Kidney (tissue), 14 donors: ENCODE measurements around the gene ZFX. TPM values are rescaled to one million over a fixed set of nuclear protein-coding genes. Genes with fewer than 3 reads are reported as not detected.

Source experiments
- DNase-seq, 5 donors: peaks; one replicate each; pipeline ENCODE4 v3.0.0-alpha.2; 2013 to 2020
- FAIRE-seq: peaks from 2 replicates; lab custom pipeline; 2012; peaks lifted over from hg19 to GRCh38; lab: Jason Lieb, UNC
- H3K27ac ChIP-seq, 2 donors: one replicate each; pipeline ENCODE4 v1.7.0; 2013; ENCODE audit warnings: low read depth in 2 of 2, low read length in 2 of 2, inconsistent platforms in 1 of 2
- H3K27me3 ChIP-seq: one replicate; pipeline ENCODE4 v1.7.1; 2013; ENCODE audit warnings: low read length, inconsistent platforms; ENCODE audit not compliant: control insufficient read depth, insufficient read depth
- H3K36me3 ChIP-seq, 3 donors: one replicate each; pipeline versions ENCODE4 v1.7.0 to v1.7.1; 2013; ENCODE audit warnings: low read length in 3 of 3, control low read depth in 1 of 3, inconsistent platforms in 1 of 3; ENCODE audit not compliant: insufficient read depth in 3 of 3, control insufficient read depth in 2 of 3
- H3K4me1 ChIP-seq, 3 donors: one replicate each; pipeline versions ENCODE4 v1.7.0 to v1.7.1; 2013; ENCODE audit warnings: low read length in 3 of 3, inconsistent platforms in 1 of 3, low read depth in 1 of 3; ENCODE audit not compliant: control insufficient read depth in 2 of 3, insufficient read depth in 2 of 3
- H3K4me3 ChIP-seq, 3 donors: one replicate each; pipeline versions ENCODE4 v1.7.0 to v1.8.1; 2013; ENCODE audit warnings: low read length in 3 of 3, control low read depth in 1 of 3, inconsistent platforms in 1 of 3
- H3K9ac ChIP-seq, 3 donors: one replicate each; pipeline versions ENCODE4 v1.7.0 to v1.7.1; 2013; ENCODE audit warnings: low read length in 3 of 3, control low read depth in 1 of 3, inconsistent platforms in 1 of 3
- H3K9me3 ChIP-seq, 3 donors: one replicate each; pipeline versions ENCODE4 v1.7.0 to v1.7.1; 2013; ENCODE audit warnings: low read length in 3 of 3, control low read depth in 1 of 3, inconsistent platforms in 1 of 3; ENCODE audit not compliant: control insufficient read depth in 2 of 3, insufficient read depth in 1 of 3
- intact Hi-C: fragments of 100-400 bp; cut with DNase I; formaldehyde crosslinking; loops from one replicate; pipeline ENCODE4 v1.11.1; 2022
- polyA plus RNA-seq: library from polyadenylated mRNA; stranded (reverse); fragments of 350-450 nt; fragmentation: Illumina TruSeq; extraction: RNeasy Lipid Tissue Mini Kit (QIAGEN cat#74804); gene quantifications from one replicate; pipeline ENCODE4 v1.2.3, GENCODE V29; 2014; ENCODE audit warnings: low read depth, low replicate concordance; ENCODE audit not compliant: insufficient read depth
- total RNA-seq: library from RNA; stranded (reverse); fragmentation: NEBNext Ultra II Directional; extraction: Animal tissue kit (Norgen Biotek cat#: 25700); gene quantifications from one replicate; pipeline ENCODE4 v1.2.1, GENCODE V29; 2021
- TF ChIP-seq, protein P1 (sequence below): IDR thresholded peaks from 3 replicates; pipeline ENCODE4 v1.5.1; 2012; ENCODE audit warnings: mild to moderate bottlenecking, moderate library complexity, borderline replicate concordance; ENCODE audit not compliant: insufficient read depth; ENCODE audit errors: extremely low read depth
- donor health status: control.
- donor health status: control.
- donor health status: control.
- donor health status: control.
- donor health status: control.
- donor health status: DM: yes; HTN: yes; CAD: no.
- donor health status: Normal renal cell carcinoma (clear cell type).

ZFX gene
- total and polyA plus RNA-seq, 2 donors from 2014 or later: 5.0 to 58.3 TPM

DNA sequence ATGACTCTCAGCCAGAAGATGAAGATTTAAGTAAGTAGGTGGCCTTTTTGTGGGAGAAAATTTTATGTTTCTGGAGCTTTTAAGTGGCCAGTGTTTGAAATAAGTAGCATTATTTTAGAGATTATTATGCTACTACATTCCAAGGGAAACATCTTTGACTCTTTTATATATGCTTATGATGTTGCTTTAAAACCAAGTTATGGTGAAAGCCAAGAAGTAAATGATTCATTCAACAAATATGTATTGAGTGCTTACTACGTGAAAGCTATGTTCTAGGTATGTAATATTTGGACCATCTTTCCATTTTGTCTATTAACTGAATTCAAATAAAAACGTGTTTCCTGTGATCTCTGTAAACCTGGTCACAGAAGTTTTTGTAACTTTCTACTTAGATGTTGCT, 58.3 kb downstream of the ZFX start:
- DNase-seq (no peak), FAIRE-seq (no peak)
- Histone ChIP-seq H3K4me3 (no peak overlapping the region), H3K36me3 (peaks cover 10 to 28% (median 15%) of the 10 kb centered on the region in 3 donors), H3K9me3 (no peaks in the 10 kb centered on the region), H3K27ac (no peak overlapping the region), H3K4me1 (peaks cover 0 to 11% (median 4%) of the 10 kb centered on the region in 3 donors), H3K9ac (no peak overlapping the region), H3K27me3 (no peaks in the 10 kb centered on the region)
- intact Hi-C loops: no loop called here
- TF ChIP-seq, protein P1, sequence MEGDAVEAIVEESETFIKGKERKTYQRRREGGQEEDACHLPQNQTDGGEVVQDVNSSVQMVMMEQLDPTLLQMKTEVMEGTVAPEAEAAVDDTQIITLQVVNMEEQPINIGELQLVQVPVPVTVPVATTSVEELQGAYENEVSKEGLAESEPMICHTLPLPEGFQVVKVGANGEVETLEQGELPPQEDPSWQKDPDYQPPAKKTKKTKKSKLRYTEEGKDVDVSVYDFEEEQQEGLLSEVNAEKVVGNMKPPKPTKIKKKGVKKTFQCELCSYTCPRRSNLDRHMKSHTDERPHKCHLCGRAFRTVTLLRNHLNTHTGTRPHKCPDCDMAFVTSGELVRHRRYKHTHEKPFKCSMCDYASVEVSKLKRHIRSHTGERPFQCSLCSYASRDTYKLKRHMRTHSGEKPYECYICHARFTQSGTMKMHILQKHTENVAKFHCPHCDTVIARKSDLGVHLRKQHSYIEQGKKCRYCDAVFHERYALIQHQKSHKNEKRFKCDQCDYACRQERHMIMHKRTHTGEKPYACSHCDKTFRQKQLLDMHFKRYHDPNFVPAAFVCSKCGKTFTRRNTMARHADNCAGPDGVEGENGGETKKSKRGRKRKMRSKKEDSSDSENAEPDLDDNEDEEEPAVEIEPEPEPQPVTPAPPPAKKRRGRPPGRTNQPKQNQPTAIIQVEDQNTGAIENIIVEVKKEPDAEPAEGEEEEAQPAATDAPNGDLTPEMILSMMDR: no peak

DNA sequence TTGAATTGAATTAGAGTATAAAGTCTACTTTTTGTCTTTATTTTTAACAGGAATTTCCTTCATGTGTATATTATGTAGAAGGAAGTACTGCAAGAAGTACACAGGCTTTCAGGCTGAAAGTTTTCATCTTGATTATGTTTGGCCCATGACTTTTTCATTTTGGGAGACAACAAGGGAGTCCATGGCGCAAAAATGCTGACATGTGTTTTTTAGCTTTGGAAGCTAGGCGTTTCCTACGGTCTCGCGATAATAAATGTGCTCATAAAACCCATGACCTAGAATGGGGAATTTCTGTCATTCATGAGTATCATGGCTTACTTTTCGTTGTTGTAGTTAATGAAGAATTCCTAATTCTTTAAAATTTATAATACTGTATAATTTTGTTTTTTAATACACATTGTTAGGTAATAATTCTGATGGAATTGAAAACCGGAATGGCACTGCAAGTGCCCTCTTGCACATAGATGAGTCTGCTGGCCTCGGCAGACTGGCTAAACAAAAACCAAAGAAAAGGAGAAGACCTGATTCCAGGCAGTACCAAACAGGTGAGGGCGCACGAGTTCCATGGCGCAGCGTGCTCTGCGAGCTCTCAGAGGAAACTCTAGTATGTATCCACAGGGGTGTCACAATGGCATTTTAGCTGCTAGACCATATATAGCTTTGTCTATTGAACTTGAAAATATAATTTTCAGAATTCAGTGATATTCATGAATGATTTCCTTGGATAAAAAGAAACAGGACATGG, 59.1 kb downstream of the ZFX start:
- Histone ChIP-seq H3K36me3 (peaks cover 10 to 28% (median 16%) of the 10 kb centered on the region in 3 donors), H3K4me1 (peaks cover 0 to 6% (median 0%) of the 10 kb centered on the region in 3 donors), H3K9me3 (no peaks in the 10 kb centered on the region), H3K4me3 (no peak overlapping the region), H3K27ac (no peak overlapping the region), H3K9ac (no peak overlapping the region), H3K27me3 (no peaks in the 10 kb centered on the region)
- FAIRE-seq (no peak), DNase-seq (no peak)
- TF ChIP-seq, protein P1: no peak
- intact Hi-C loops: no loop called here

- Histone ChIP-seq H3K27me3 (no peaks in the 10 kb centered on the region), H3K4me3 (no peak overlapping the region)
Measured at GRCh38 chrX:24210190-24210589, 60.7 kb downstream of the ZFX start.

More at GRCh38 chrX:24210190-24210589, 60.7 kb downstream of the ZFX start:
- intact Hi-C loops: no loop called here
- Histone ChIP-seq H3K36me3 (peaks cover 10 to 28% (median 16%) of the 10 kb centered on the region in 3 donors), H3K4me1 (no peaks in the 10 kb centered on the region), H3K27ac (no peak overlapping the region), H3K9me3 (no peaks in the 10 kb centered on the region), H3K9ac (no peak overlapping the region)
- DNase-seq (no peak), FAIRE-seq (no peak)
- TF ChIP-seq, protein P1: no peak
